Rectal smooth muscle tissue (tissue), 1 donor: Measurements from ENCODE around the gene ARL2BP.

Source experiments
- H3K27ac ChIP-seq: one replicate; pipeline ENCODE4 v1.7.0; 2013; ENCODE audit warnings: low read depth, low read length, inconsistent platforms
- H3K27me3 ChIP-seq: one replicate; pipeline ENCODE4 v1.7.0; 2013; ENCODE audit warnings: low read length; ENCODE audit not compliant: control insufficient read depth, insufficient read depth
- H3K36me3 ChIP-seq: one replicate; pipeline ENCODE4 v1.7.0; 2013; ENCODE audit warnings: low read length; ENCODE audit not compliant: control insufficient read depth, insufficient read depth
- H3K4me1 ChIP-seq: one replicate; pipeline ENCODE4 v1.7.0; 2013; ENCODE audit warnings: low read length; ENCODE audit not compliant: control insufficient read depth, insufficient read depth
- H3K4me3 ChIP-seq: one replicate; pipeline ENCODE4 v1.7.0; 2013; ENCODE audit warnings: low read length
- H3K9ac ChIP-seq: one replicate; pipeline ENCODE4 v1.7.0; 2013; ENCODE audit warnings: low read length

The ARL2BP gene

DNA sequence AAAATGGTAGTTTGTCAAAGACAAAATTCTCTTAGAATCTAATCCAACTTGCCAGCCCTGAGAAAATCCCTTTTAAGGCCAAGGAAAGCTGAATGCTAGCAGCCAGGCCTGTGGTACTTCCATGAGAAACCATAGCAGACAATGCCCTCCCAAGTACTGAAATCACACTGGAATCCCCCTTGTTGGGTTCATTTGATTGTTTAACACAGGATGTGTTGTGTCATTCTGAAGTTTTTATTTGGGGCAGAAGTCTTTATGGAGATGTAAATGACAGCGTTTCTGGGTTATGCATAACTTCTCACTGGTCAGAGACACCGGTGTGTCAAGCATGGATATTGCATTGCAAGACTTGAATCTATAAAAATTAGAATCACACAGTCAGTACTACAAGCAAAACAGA is 6.0 kb upstream of the ARL2BP start:
- Histone ChIP-seq H3K4me3 (no peak overlapping the region), H3K36me3 (peaks cover 12% of the 10 kb centered on the region), H3K4me1 (no peaks in the 10 kb centered on the region), H3K9ac (no peak overlapping the region), H3K27me3 (no peaks in the 10 kb centered on the region), H3K27ac (no peak overlapping the region)

DNA sequence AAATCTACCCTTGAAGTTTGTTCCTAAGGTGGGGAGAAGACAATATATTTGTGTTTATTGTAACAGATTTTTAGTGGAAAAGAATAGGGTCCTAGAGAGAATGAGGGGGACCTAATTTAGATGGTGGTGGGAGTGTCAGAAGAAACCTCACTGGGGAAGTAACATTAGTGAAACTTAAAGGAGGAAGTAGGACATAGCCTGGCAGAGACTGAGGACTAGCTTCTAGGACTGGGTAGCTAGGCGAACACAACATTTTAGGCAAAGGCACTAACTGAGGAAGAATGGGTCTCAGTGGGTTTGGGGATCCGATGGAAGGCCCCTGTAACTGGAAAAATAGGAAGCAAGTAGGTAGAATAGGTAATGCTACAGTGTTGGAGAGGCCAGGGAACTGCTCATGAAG is 4.2 kb upstream of the ARL2BP start:
- Histone ChIP-seq H3K36me3 (peaks cover 2% of the 10 kb centered on the region), H3K27me3 (no peaks in the 10 kb centered on the region), H3K27ac (no peak overlapping the region), H3K4me3 (no peak overlapping the region), H3K4me1 (peaks cover under 1% of the 10 kb centered on the region), H3K9ac (no peak overlapping the region)

DNA sequence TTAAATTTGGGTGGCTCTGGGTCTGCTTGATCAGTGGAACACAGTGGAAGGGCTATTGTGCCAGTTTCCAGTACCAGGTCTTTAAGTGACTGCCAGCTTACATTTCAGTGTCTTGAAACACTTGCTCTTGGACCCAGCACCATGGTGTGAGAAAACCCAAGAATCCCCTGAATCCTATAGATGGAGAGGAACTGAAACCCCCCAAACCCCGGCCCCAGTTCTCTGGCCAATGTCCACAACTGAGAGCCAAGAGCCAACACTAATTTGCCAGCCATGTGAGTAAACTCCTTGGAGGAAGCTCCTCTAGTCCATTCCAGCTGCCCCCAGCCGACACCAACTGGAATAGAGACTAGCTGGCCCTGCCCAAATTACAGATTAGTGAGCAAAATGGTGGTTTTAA is 2.4 kb upstream of the ARL2BP start:
- no peaks in the 10 kb centered on the region for H3K36me3 ChIP-seq
- peaks cover 4% of the 10 kb centered on the region for H3K4me1 ChIP-seq
- H3K27me3 ChIP-seq, result no peaks in the 10 kb centered on the region
- H3K27ac ChIP-seq, result no peak overlapping the region
- no peak overlapping the region for H3K9ac ChIP-seq
- H3K4me3 ChIP-seq, result no peak overlapping the region

DNA sequence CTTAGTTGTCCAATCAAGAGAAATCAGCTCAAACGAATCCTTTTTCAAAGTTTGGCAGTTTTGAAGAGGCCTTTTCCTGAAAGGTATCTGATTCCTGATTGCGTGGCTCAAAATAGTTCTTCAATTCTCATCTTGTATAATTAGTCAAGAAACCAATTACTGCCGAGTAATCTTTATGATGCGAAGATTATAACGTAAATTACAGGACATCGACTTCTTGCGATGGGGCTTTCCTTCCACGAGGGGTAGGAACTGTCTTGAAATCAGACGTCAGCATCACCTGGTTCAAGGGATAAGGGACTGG is 644 bp upstream of the ARL2BP start:
- Histone ChIP-seq H3K9ac (peak overlapping the region; percentile 17), H3K27me3 (no peaks in the 10 kb centered on the region), H3K27ac (peak overlapping the region; percentile 57), H3K4me1 (peaks cover 4% of the 10 kb centered on the region), H3K4me3 (peak overlapping the region; percentile 51), H3K36me3 (peaks cover 3% of the 10 kb centered on the region)

DNA sequence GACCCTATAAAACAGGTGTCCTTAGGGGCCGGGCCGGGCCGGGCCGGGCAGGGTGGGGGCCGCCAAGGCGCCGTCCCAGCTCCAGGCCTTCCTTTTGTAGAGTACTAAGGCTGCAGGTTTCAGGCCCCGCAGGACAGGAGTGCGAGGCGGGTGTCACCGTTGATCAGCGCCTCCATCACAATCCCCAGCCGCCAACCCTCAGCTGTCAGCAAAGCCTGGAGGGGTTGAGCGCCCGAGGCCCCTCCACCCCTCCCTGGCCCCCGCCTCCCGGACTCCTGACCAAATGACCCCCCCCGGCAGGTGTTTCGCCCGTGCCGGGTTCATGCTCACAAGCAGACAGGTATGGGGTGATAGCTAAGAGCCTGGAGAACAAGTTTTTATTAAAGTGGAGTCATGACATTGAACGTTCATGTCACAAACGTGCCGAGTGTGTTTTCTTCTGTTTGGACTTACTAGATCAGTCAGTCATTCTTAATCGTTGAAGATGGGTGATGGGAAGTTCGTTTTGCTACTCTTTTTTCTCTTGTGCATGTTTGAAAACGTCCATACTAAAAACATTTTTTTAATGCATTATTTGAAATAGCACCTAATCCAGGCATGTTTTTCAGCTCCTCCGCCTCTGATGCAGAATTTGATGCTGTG is 534 bp downstream of the ARL2BP start:
- peak overlapping the region; percentile 87 for H3K27ac ChIP-seq
- H3K4me1 ChIP-seq, result peaks cover 4% of the 10 kb centered on the region
- H3K27me3 ChIP-seq, result no peaks in the 10 kb centered on the region
- H3K4me3 ChIP-seq, result peak overlapping the region; percentile 73
- H3K36me3 ChIP-seq, result peaks cover 10% of the 10 kb centered on the region
- H3K9ac ChIP-seq, result peak overlapping the region; percentile 63

DNA sequence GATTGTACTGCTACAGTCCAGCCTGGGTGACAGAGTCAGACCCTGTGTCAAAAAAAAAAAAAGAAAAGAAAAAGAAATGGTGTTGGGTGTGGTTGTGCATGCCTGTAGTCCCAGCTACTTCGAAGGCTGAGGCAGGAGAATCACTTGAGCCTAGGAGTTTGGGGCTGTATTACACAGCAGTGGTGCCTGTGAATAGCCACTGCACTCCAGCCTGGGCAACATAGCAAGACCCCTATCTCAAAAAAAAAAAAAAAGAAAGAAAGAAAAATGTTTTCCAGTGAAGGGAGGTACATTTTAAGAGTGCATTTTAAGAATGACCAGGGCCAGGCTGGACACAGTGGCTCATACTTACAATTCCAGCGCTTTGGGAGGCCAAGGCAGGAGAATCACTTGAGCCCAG is 6.3 kb downstream of the ARL2BP start:
- Histone ChIP-seq H3K36me3 (peaks cover 23% of the 10 kb centered on the region), H3K27ac (no peak overlapping the region), H3K27me3 (no peaks in the 10 kb centered on the region), H3K4me1 (no peaks in the 10 kb centered on the region), H3K9ac (no peak overlapping the region), H3K4me3 (no peak overlapping the region)

DNA sequence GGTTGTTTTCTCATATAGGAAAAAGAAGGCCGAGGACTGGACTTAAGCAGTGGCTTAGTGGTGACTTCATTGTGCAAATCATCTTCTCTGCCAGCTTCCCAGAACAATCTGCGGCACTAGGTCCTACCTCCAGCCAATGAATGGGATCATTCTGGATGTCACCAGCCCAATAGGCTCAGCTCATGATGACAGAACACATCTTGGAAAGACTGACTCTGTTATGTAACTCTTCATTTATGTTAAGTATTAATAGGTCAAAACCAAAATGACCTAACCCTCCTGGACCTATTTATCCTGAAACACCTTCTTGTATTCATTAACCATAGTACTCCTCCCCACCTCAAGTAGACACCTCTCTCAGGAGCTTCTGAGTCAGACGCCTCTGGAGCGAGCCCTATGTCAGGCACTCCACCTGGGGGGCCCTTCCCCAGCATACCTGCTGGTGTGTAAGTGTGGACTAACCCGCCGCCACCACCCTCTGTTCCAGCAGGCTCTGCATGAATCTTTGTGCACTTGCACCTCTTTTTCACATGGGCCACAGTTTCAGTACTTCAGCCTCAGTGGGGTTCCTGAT is 7.2 kb downstream of the ARL2BP start:
- Histone ChIP-seq H3K27ac (no peak overlapping the region), H3K36me3 (peaks cover 23% of the 10 kb centered on the region), H3K4me3 (no peak overlapping the region), H3K27me3 (no peaks in the 10 kb centered on the region), H3K9ac (no peak overlapping the region), H3K4me1 (no peaks in the 10 kb centered on the region)

DNA sequence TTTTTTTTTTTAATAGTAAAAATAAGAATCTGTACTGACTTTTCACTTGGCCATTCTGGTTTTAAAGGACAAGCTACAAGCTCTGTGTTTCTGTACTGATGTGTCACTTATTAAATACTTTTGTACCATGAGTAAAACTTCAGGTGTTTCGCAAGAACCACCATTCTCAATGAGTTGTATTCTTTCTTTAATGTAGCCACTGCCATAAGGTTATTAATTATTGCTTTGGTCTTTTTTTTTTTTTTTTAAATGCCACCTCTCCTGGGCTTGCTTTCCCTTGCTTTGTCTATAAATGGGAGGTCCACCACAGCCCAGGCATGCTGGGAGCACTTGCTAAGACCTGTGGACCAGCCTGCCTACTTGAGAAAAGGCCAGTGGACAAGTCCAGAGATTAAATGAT is 8.4 kb downstream of the ARL2BP start:
- Histone ChIP-seq H3K27me3 (no peaks in the 10 kb centered on the region), H3K4me1 (no peaks in the 10 kb centered on the region), H3K4me3 (no peak overlapping the region), H3K9ac (no peak overlapping the region), H3K27ac (no peak overlapping the region), H3K36me3 (peaks cover 23% of the 10 kb centered on the region)

DNA sequence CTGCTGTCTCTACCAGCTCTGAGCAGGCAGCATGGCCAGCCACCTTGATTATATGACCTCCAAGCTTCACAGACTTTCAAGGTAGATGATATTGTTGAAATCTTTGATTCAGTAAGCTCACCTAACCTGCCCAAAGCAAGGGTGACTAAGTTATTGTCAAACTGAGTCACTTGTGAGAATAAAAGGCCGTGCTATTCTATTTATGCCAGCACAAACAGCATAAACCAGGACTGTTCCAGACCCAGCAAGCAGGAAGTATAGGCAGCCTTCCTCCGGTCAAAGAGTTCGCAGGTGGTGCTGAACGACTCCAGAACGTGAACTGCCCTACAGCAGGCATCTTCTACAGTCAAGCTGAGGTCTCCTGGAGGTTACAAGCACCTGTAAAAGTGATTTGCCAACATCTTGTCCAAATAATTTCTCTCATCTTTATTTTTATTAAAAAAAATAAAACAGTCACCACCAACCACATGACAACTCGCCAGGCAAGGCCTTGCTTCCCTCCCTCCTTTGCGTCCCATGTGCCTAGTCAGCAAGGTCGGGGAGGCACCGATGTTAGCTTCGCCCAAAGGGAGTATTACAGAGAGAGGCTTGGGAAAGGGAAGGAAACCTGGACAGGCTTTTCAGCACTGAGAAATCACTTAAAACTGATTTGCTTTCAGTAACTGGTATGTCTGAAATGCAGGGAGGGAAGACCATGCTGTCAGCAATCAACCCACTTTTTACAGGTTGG is 10.8 kb downstream of the ARL2BP start:
- H3K4me1 ChIP-seq, result no peaks in the 10 kb centered on the region
- no peak overlapping the region for H3K4me3 ChIP-seq

DNA sequence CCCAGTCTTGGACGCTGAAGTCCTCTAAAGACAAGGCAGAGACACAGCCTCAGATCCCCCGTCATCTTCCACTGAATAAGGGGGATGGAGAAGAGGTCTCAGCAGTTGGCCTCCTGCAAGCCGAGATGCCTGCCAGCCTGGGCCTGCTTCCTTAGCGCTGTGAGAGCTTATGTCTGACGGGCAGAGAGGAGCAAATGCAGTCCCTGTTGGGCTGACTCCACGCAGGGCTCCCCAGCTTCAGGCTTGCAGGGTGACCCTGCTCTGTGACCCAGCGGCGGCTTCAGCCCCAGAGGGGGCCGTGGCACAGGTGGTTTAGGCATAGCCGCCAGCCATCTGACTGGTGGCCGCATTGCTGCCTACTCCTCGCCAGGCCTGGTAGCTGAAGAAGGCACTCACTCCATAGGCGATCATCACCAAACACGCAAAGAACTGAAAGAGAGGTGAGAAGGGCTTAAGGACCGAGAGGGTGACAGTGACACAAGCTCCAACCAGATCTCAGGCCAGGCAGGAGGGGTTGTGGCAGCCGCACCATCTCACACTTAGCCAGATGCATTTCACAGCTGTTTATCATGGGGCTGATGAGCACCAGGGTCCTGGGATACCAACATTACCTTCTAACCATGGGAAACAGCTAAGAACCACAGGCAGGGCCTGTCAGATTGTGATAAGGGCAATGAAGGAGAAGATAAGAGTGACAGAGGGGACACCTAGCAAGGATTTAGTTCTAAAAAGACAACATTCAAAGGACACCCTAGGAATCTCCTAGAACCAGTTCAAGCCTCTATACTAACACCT is 11.7 kb downstream of the ARL2BP start:
- Histone ChIP-seq H3K27me3 (no peaks in the 10 kb centered on the region), H3K9ac (no peak overlapping the region), H3K4me1 (no peaks in the 10 kb centered on the region), H3K36me3 (peaks cover 11% of the 10 kb centered on the region), H3K4me3 (no peak overlapping the region), H3K27ac (no peak overlapping the region)

More for the DNA sequence above, 10.8 kb downstream of the ARL2BP start:
- H3K36me3 ChIP-seq, result peaks cover 13% of the 10 kb centered on the region
- no peak overlapping the region for H3K9ac ChIP-seq
- H3K27me3 ChIP-seq, result no peaks in the 10 kb centered on the region
- H3K27ac ChIP-seq, result no peak overlapping the region

DNA sequence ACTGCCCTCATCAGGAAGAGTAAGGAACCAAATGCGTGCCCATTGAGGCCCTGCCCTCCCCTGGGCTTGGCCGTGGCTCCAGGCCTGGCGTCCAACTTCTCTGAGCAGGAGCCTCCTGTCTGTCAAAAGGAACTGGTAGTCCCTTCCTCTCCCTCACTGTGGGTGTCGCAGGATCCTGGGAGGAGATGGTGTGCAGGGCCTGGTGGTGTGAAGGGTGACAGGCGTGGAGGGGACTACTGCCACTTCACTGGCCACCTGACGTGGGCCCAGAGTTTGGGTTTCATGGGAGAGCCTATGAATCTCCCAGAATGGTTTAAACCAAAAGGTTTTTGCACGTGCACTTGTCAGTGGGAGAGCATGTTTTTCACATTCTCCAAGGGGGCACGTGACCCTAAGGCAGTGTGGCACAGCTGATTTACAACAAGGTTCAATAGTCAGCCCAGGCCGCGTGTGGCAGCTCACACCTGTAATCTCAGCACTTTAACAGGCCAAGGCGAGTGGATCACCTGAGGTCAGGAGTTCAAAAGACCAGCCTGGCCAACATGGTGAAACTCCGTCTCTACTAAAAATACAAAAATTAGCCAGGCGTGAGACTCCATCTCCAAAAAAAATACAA is 12.5 kb downstream of the ARL2BP start:
- Histone ChIP-seq H3K36me3 (peaks cover 9% of the 10 kb centered on the region), H3K4me3 (no peak overlapping the region), H3K9ac (no peak overlapping the region), H3K4me1 (no peaks in the 10 kb centered on the region), H3K27ac (no peak overlapping the region), H3K27me3 (no peaks in the 10 kb centered on the region)

DNA sequence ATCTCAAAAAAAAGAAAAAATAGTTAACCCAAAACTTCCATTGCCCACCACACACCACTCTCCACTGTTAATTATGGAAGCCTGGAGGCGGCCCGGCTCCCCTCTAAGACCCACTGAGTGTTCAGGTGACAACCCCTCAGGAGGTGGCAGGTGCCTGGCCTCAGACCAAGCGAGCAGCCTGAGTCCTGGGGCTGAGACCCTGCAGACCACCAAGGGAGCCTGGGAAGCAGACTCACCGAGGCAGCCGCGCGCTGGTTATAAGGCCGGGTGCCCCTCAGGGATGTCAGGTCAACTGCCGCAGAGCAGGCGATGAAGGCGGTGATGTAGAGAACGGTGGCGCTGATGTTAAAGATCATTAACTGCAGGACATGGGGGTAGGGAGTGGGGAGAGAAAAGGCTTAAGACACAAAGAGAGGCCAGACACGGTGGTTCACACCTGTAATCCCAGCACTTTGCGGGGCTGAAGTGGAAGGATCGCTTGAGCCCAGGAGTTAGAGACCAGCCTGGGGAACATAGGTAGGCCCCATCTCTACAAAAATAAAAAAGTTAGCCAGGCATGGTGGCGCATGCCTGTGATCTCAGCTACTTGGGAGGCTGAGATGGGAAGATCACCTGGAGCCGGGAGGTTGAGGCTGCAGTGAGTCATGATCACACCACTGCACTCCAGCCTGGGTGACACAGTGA is 13.3 kb downstream of the ARL2BP start:
- Histone ChIP-seq H3K36me3 (peaks cover 3% of the 10 kb centered on the region), H3K4me1 (no peaks in the 10 kb centered on the region), H3K27me3 (no peaks in the 10 kb centered on the region), H3K4me3 (no peak overlapping the region), H3K9ac (no peak overlapping the region), H3K27ac (no peak overlapping the region)
